ENCODE results near the gene C9orf78. TPM values are rescaled to one million over a fixed set of nuclear protein-coding genes. Genes with fewer than 3 reads are reported as not detected.

The C9orf78 gene
- total RNA-seq, 6 experiments from 2014 or later = 25.2 to 39.8 (median 33.5) TPM

- Histone ChIP-seq H3K4me3 (no peak overlapping the region), H3K27me3 (no peaks in the 10 kb centered on the region), H3K4me1 (no peaks in the 10 kb centered on the region), H3K9me3 (no peaks in the 10 kb centered on the region), H3K36me3 (peaks cover 0 to 34% (median 2%) of the 10 kb centered on the region in 4 donors), H3K27ac (no peak overlapping the region)
- WGBS (ENCODE audit: insufficient coverage, low coverage, low lambda C conversion rate, missing lambda C conversion rate) = 63% methylated on average over 4 of the region's 11 CpGs
- ATAC-seq = no peak
- DNase-seq = no peak
- intact Hi-C loops (cut with DNase I) = no loop called here
- TF ChIP-seq CTCF (IDR thresholded peaks at IDR 0.05) (no peak), POLR2A (IDR thresholded peaks at IDR 0.05) (no peak)
Measured at GRCh38 chr9:129858167-129858962, 23.3 kb upstream of the C9orf78 start.

GRCh38 chr9:129857207-129857606, 22.1 kb upstream of the C9orf78 start:
- ATAC-seq = no peak
- no CpG with 5 or more reads among the region's 7 CpGs for WGBS (ENCODE audit: insufficient coverage, low coverage, low lambda C conversion rate, missing lambda C conversion rate)
- peaks cover 0 to 44% (median 7%) of the 10 kb centered on the region in 4 donors for H3K36me3 ChIP-seq

GRCh38 chr9:129854588-129855110, 19.6 kb upstream of the C9orf78 start:
- Histone ChIP-seq H3K27ac (no peak overlapping the region), H3K9me3 (no peaks in the 10 kb centered on the region), H3K4me1 (no peaks in the 10 kb centered on the region), H3K4me3 (no peak overlapping the region), H3K27me3 (no peaks in the 10 kb centered on the region), H3K36me3 (peaks cover 0 to 34% (median 7%) of the 10 kb centered on the region in 4 donors)
- TF ChIP-seq CTCF (IDR thresholded peaks at IDR 0.05) (no peak), POLR2A (IDR thresholded peaks at IDR 0.05) (no peak)
- no peak for ATAC-seq
- DNase-seq = no peak
- intact Hi-C loops (cut with DNase I) = no loop called here
- WGBS (ENCODE audit: insufficient coverage, low coverage, low lambda C conversion rate, missing lambda C conversion rate) = 87% methylated on average over 1 of the region's 4 CpGs

More at GRCh38 chr9:129857207-129857606, 22.1 kb upstream of the C9orf78 start:
- no peak for TF ChIP-seq POLR2A (IDR thresholded peaks at IDR 0.05)
- TF ChIP-seq CTCF (IDR thresholded peaks at IDR 0.05) = no peak
- no peak for DNase-seq
- H3K4me3 ChIP-seq = no peak overlapping the region
- intact Hi-C loops (cut with DNase I) = no loop called here
- H3K9me3 ChIP-seq = no peaks in the 10 kb centered on the region
- H3K27me3 ChIP-seq = no peaks in the 10 kb centered on the region
- H3K4me1 ChIP-seq = no peaks in the 10 kb centered on the region
- H3K27ac ChIP-seq = no peak overlapping the region

- no peak for DNase-seq
- Histone ChIP-seq H3K9me3 (no peaks in the 10 kb centered on the region), H3K4me1 (no peaks in the 10 kb centered on the region), H3K27me3 (no peaks in the 10 kb centered on the region), H3K4me3 (no peak overlapping the region), H3K36me3 (peaks cover 0 to 34% (median 7%) of the 10 kb centered on the region in 4 donors), H3K27ac (no peak overlapping the region)
- WGBS (ENCODE audit: insufficient coverage, low coverage, low lambda C conversion rate, missing lambda C conversion rate) = 42% methylated on average over 2 of the region's 3 CpGs
- TF ChIP-seq POLR2A (IDR thresholded peaks at IDR 0.05) (no peak), CTCF (IDR thresholded peaks at IDR 0.05) (no peak)
- intact Hi-C loops (cut with DNase I) = no loop called here
- ATAC-seq = no peak
Measured at GRCh38 chr9:129853614-129854013, 18.5 kb upstream of the C9orf78 start.
